Activated CD4-positive, alpha-beta memory T cell treated with anti-CD3 and anti-CD28 coated beads, Interleukin-2, amount 10 ng/mL, durations not matched to agents 7 days and 5 days (primary cell): ENCODE results near the gene ALG9. TPM values are rescaled to one million over a fixed set of nuclear protein-coding genes. Genes with fewer than 3 reads are reported as not detected.

Source experiments
- CTCF ChIA-PET: fragments of 350-600 bp; sonication (Branson Sonifier 250); formaldehyde crosslinking; loops from one replicate; lab custom pipeline; 2021; ENCODE audit warnings: antibody characterized with exemption, inconsistent platforms; lab: Charles Lee
- POLR2A ChIA-PET: fragments of 350-600 bp; sonication (Branson Sonifier 250); formaldehyde crosslinking; loops from one replicate; lab custom pipeline; 2021; ENCODE audit warnings: antibody characterized with exemption; lab: Charles Lee
- DNase-seq: peaks from one replicate; pipeline ENCODE4 v3.0.0-alpha.2; 2020
- H3K27ac Mint-ChIP-seq: one replicate; pipeline ENCODE4 v1.8.0; 2021; ENCODE audit warnings: mild to moderate bottlenecking, mixed read lengths
- H3K27me3 Mint-ChIP-seq: one replicate; pipeline ENCODE4 v1.8.0; 2021; ENCODE audit warnings: mixed read lengths
- H3K36me3 Mint-ChIP-seq: one replicate; pipeline ENCODE4 v1.8.0; 2021; ENCODE audit warnings: low read depth, mixed read lengths
- H3K4me1 Mint-ChIP-seq: one replicate; pipeline ENCODE4 v1.8.0; 2021; ENCODE audit warnings: mixed read lengths
- H3K4me3 Mint-ChIP-seq: one replicate; pipeline ENCODE4 v1.8.0; 2021; ENCODE audit warnings: mild to moderate bottlenecking, mixed read lengths
- H3K9me3 Mint-ChIP-seq: one replicate; pipeline ENCODE4 v1.8.0; 2021; ENCODE audit warnings: mixed read lengths
- total RNA-seq, 2 experiments: library from RNA; stranded (reverse); gene quantifications; one replicate each; pipeline ENCODE4 v1.2.3, GENCODE V29; 2021

ALG9 gene
- total RNA-seq, 2 experiments from 2014 or later = 24.8 to 25.0 TPM

- H3K9me3 Mint-ChIP-seq = no peaks in the 10 kb centered on the region
- ChIA-PET CTCF (interaction anchor here (1.0 to 5.2 kb wide), 3 partner anchors 22 to 256 kb away, joined by 3 to 28 read pairs (median 25); no protein-coding TSS in a partner anchor), POLR2A (no interaction called here)
Measured at GRCh38 chr11:111843661-111844060, 27.7 kb downstream of the ALG9 start.

GRCh38 chr11:111841370-111842053, 29.9 kb downstream of the ALG9 start:
- CTCF ChIA-PET = interaction anchor here (0.6 to 5.2 kb wide), 28 partner anchors 8 to 395 kb away, joined by 3 to 28 read pairs (median 4); partner anchors contain the start of genes ALG9 and PPP2R1B
- peaks cover 17% of the 10 kb centered on the region for H3K36me3 Mint-ChIP-seq

More at GRCh38 chr11:111843661-111844060, 27.7 kb downstream of the ALG9 start:
- H3K36me3 Mint-ChIP-seq = peaks cover 17% of the 10 kb centered on the region
- H3K4me3 Mint-ChIP-seq = no peak overlapping the region
- no peaks in the 10 kb centered on the region for H3K27me3 Mint-ChIP-seq
- no peak for DNase-seq
- no peak overlapping the region for H3K27ac Mint-ChIP-seq
- H3K4me1 Mint-ChIP-seq = peaks cover 2% of the 10 kb centered on the region

GRCh38 chr11:111840143-111840542, 31.2 kb downstream of the ALG9 start:
- Mint-ChIP-seq H3K36me3 (peaks cover 24% of the 10 kb centered on the region), H3K4me1 (peaks cover 13% of the 10 kb centered on the region), H3K9me3 (no peaks in the 10 kb centered on the region), H3K27ac (no peak overlapping the region), H3K4me3 (no peak overlapping the region), H3K27me3 (no peaks in the 10 kb centered on the region)
- ChIA-PET CTCF (interaction anchor here (0.5 to 5.2 kb wide), 7 partner anchors 8 to 253 kb away, joined by 3 to 28 read pairs (median 3); no protein-coding TSS in a partner anchor), POLR2A (no interaction called here)
- no peak for DNase-seq

More at GRCh38 chr11:111841370-111842053, 29.9 kb downstream of the ALG9 start:
- H3K27ac Mint-ChIP-seq = no peak overlapping the region
- peaks cover 10% of the 10 kb centered on the region for H3K4me1 Mint-ChIP-seq
- POLR2A ChIA-PET = interaction anchor here (0.9 kb wide), 1 partner anchor 75 kb away, joined by 4 read pairs; no protein-coding TSS in a partner anchor
- DNase-seq = peak; percentile 88
- no peak overlapping the region for H3K4me3 Mint-ChIP-seq
- no peaks in the 10 kb centered on the region for H3K9me3 Mint-ChIP-seq
- no peaks in the 10 kb centered on the region for H3K27me3 Mint-ChIP-seq

GRCh38 chr11:111838054-111838453, 33.3 kb downstream of the ALG9 start:
- no peak overlapping the region for H3K4me3 Mint-ChIP-seq
- POLR2A ChIA-PET = no interaction called here
- CTCF ChIA-PET = no interaction called here
- H3K36me3 Mint-ChIP-seq = peaks cover 26% of the 10 kb centered on the region
- no peak overlapping the region for H3K27ac Mint-ChIP-seq
- no peaks in the 10 kb centered on the region for H3K27me3 Mint-ChIP-seq
- H3K4me1 Mint-ChIP-seq = peaks cover 13% of the 10 kb centered on the region
- H3K9me3 Mint-ChIP-seq = no peaks in the 10 kb centered on the region
- DNase-seq = no peak

GRCh38 chr11:111837366-111837891, 34.0 kb downstream of the ALG9 start:
- Mint-ChIP-seq H3K9me3 (no peaks in the 10 kb centered on the region), H3K27me3 (no peaks in the 10 kb centered on the region), H3K27ac (no peak overlapping the region), H3K4me1 (peaks cover 13% of the 10 kb centered on the region), H3K36me3 (peaks cover 25% of the 10 kb centered on the region), H3K4me3 (no peak overlapping the region)
- ChIA-PET POLR2A (no interaction called here), CTCF (no interaction called here)
- no peak for DNase-seq

GRCh38 chr11:111836721-111837120, 34.7 kb downstream of the ALG9 start:
- no peak overlapping the region for H3K27ac Mint-ChIP-seq
- H3K27me3 Mint-ChIP-seq = no peaks in the 10 kb centered on the region
- peaks cover 25% of the 10 kb centered on the region for H3K36me3 Mint-ChIP-seq
- no peak for DNase-seq
- H3K4me3 Mint-ChIP-seq = no peak overlapping the region
- ChIA-PET CTCF (no interaction called here), POLR2A (no interaction called here)
- no peaks in the 10 kb centered on the region for H3K9me3 Mint-ChIP-seq
- peaks cover 13% of the 10 kb centered on the region for H3K4me1 Mint-ChIP-seq

- Mint-ChIP-seq H3K9me3 (no peaks in the 10 kb centered on the region), H3K27ac (no peak overlapping the region), H3K27me3 (no peaks in the 10 kb centered on the region), H3K36me3 (peaks cover 30% of the 10 kb centered on the region), H3K4me3 (no peak overlapping the region), H3K4me1 (peaks cover 11% of the 10 kb centered on the region)
- ChIA-PET CTCF (no interaction called here), POLR2A (no interaction called here)
- no peak for DNase-seq
Measured at GRCh38 chr11:111836162-111836561, 35.2 kb downstream of the ALG9 start.

GRCh38 chr11:111835665-111836064, 35.7 kb downstream of the ALG9 start:
- DNase-seq = no peak
- Mint-ChIP-seq H3K27me3 (no peaks in the 10 kb centered on the region), H3K4me1 (peaks cover 11% of the 10 kb centered on the region), H3K27ac (no peak overlapping the region), H3K4me3 (no peak overlapping the region), H3K36me3 (peaks cover 30% of the 10 kb centered on the region), H3K9me3 (no peaks in the 10 kb centered on the region)
- POLR2A ChIA-PET = no interaction called here
- CTCF ChIA-PET = no interaction called here

- no peak overlapping the region for H3K4me3 Mint-ChIP-seq
- no peaks in the 10 kb centered on the region for H3K27me3 Mint-ChIP-seq
- H3K4me1 Mint-ChIP-seq = peaks cover 12% of the 10 kb centered on the region
- DNase-seq = no peak
- POLR2A ChIA-PET = no interaction called here
- H3K36me3 Mint-ChIP-seq = peaks cover 38% of the 10 kb centered on the region
- no peaks in the 10 kb centered on the region for H3K9me3 Mint-ChIP-seq
- CTCF ChIA-PET = no interaction called here
- no peak overlapping the region for H3K27ac Mint-ChIP-seq
Measured at GRCh38 chr11:111834432-111835163, 36.8 kb downstream of the ALG9 start.

GRCh38 chr11:111833524-111833923, 37.9 kb downstream of the ALG9 start:
- H3K4me1 Mint-ChIP-seq = peaks cover 19% of the 10 kb centered on the region
- DNase-seq = no peak
- H3K4me3 Mint-ChIP-seq = no peak overlapping the region
- H3K9me3 Mint-ChIP-seq = no peaks in the 10 kb centered on the region
- ChIA-PET CTCF (interaction anchor here (1.5 to 2.3 kb wide), 2 partner anchors 8 to 229 kb away, joined by 8 read pairs; no protein-coding TSS in a partner anchor), POLR2A (interaction anchor here (1.0 kb wide), 1 partner anchor 67 kb away, joined by 3 read pairs; the partner anchor contains the start of gene PPP2R1B)
- no peaks in the 10 kb centered on the region for H3K27me3 Mint-ChIP-seq
- peaks cover 43% of the 10 kb centered on the region for H3K36me3 Mint-ChIP-seq
- no peak overlapping the region for H3K27ac Mint-ChIP-seq

- H3K27me3 Mint-ChIP-seq = no peaks in the 10 kb centered on the region
- peaks cover 8% of the 10 kb centered on the region for H3K4me1 Mint-ChIP-seq
- no peak for DNase-seq
- ChIA-PET POLR2A (no interaction called here), CTCF (interaction anchor here (1.1 kb wide), 1 partner anchor 225 kb away, joined by 3 read pairs; no protein-coding TSS in a partner anchor)
- peaks cover 30% of the 10 kb centered on the region for H3K36me3 Mint-ChIP-seq
- no peak overlapping the region for H3K4me3 Mint-ChIP-seq
- no peaks in the 10 kb centered on the region for H3K9me3 Mint-ChIP-seq
- no peak overlapping the region for H3K27ac Mint-ChIP-seq
Measured at GRCh38 chr11:111829185-111829968, 42.0 kb downstream of the ALG9 start.

GRCh38 chr11:111826322-111826950, 44.9 kb downstream of the ALG9 start:
- CTCF ChIA-PET = interaction anchor here (1.8 kb wide), 1 partner anchor 16 kb away, joined by 4 read pairs; no protein-coding TSS in a partner anchor
- Mint-ChIP-seq H3K36me3 (peaks cover 24% of the 10 kb centered on the region), H3K27ac (no peak overlapping the region), H3K27me3 (no peaks in the 10 kb centered on the region), H3K4me3 (no peak overlapping the region), H3K4me1 (peaks cover 8% of the 10 kb centered on the region), H3K9me3 (no peaks in the 10 kb centered on the region)
- POLR2A ChIA-PET = no interaction called here
- DNase-seq = no peak
